BLaER1 treated with 17β-estradiol and CSF1 and Interleukin-3, amounts not matched to agents 10 nM and 100 nM (cell line): Measurements from ENCODE around the gene DNAJC6.

Experiments used
- H3K27ac ChIP-seq, 11 experiments: shearing (Covaris generic); formaldehyde crosslinking; 2 replicates each; pipeline ENCODE4 v1.8.1; 2022
- H3K27me3 ChIP-seq, 11 experiments: shearing (Covaris generic); formaldehyde crosslinking; 2 replicates each; pipeline ENCODE4 v1.8.1; 2022
- H3K36me3 ChIP-seq, 11 experiments: shearing (Covaris generic); formaldehyde crosslinking; 2 replicates each; pipeline ENCODE4 v1.8.1; 2022
- H3K4me1 ChIP-seq, 10 experiments: shearing (Covaris generic); formaldehyde crosslinking; 2 replicates each; pipeline ENCODE4 v1.8.1; 2022
- H3K4me2 ChIP-seq, 11 experiments: shearing (Covaris generic); formaldehyde crosslinking; 2 replicates each; pipeline ENCODE4 v1.8.1; 2022
- H3K4me3 ChIP-seq, 10 experiments: shearing (Covaris generic); formaldehyde crosslinking; 2 replicates each; pipeline ENCODE4 v1.8.1; 2022
- H3K9ac ChIP-seq, 11 experiments: shearing (Covaris generic); formaldehyde crosslinking; 2 replicates each; pipeline ENCODE4 v1.8.1; 2022
- H3K9me3 ChIP-seq, 11 experiments: shearing (Covaris generic); formaldehyde crosslinking; replicated peaks in 1 of 11; 2 replicates each; pipeline ENCODE4 v1.8.1; 2022
- H4K20me1 ChIP-seq, 11 experiments: shearing (Covaris generic); formaldehyde crosslinking; 2 replicates each; pipeline ENCODE4 v1.8.1; 2022
- Cebpa-rat ChIP-seq, 11 experiments: shearing (Covaris generic); IDR thresholded peaks; 2 replicates each; pipeline ENCODE4 v1.8.1; 2022

Gene DNAJC6

DNA sequence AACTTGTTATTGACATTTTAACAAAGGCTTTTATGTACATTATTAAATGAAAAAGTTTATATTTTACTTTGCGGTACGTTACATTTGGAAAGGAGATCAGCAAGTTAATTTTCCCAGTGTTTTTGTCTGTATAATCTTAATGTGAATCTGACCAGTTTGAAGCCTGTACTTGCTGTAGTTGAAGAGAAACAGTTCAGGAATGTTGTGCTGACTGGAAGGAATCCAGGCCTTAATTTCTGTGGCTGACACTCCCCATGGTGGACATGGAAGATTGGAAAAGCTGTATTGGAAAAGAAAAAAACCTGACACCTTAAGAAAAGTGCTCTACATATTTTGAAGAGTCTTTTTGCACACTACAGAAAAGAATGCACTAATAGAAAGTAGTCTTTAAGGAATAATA, 126.6 kb downstream of the DNAJC6 start:
- Histone ChIP-seq H3K9me3 (no peaks in the 10 kb centered on the region), H3K4me1 (peaks cover 0 to 14% (median 5%) of the 10 kb centered on the region in 10 experiments; a peak in 7 of 20 replicates), H4K20me1 (peaks cover 0 to 22% (median 0%) of the 10 kb centered on the region in 11 experiments; a peak in 2 of 22 replicates), H3K4me2 (no peak overlapping the region), H3K4me3 (no peak overlapping the region), H3K27ac (no peak overlapping the region), H3K27me3 (no peaks in the 10 kb centered on the region), H3K36me3 (peaks cover 22 to 64% (median 33%) of the 10 kb centered on the region in 11 experiments), H3K9ac (no peak overlapping the region)
- TF ChIP-seq Cebpa-rat (IDR thresholded peaks at IDR 0.05), result no peak

DNA sequence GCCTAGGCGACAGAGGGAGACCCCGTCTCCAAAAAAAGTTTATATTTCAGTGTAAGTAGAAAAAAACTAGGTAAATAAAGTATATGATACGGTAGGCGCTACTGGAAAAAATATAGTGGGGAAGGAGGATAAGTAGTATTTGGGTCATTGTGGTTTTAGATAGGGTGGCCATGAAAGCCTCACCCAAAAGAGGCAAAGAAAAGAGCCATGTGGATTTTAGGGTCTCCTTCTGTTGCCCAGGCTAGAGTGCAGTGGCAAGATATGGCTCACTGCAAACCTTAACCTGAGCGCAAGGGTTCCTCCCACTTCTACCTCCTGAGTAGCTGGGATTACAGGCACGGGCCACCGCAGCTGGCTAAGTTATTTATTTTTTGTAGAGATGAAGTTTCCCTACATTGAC, 128.3 kb downstream of the DNAJC6 start:
- peaks cover 13 to 51% (median 19%) of the 10 kb centered on the region in 11 experiments; a peak in 20 of 22 replicates for H3K36me3 ChIP-seq
- no peak overlapping the region for H3K27ac ChIP-seq
- H3K9ac ChIP-seq, result no peak overlapping the region
- no peak overlapping the region for H3K4me2 ChIP-seq
- H4K20me1 ChIP-seq, result peaks cover 0 to 10% (median 0%) of the 10 kb centered on the region in 11 experiments; a peak in 2 of 22 replicates
- TF ChIP-seq Cebpa-rat (IDR thresholded peaks at IDR 0.05), result no peak
- peaks cover 0 to 14% (median 6%) of the 10 kb centered on the region in 10 experiments; a peak in 6 of 20 replicates for H3K4me1 ChIP-seq
- no peaks in the 10 kb centered on the region for H3K9me3 ChIP-seq
- H3K27me3 ChIP-seq, result no peaks in the 10 kb centered on the region
- H3K4me3 ChIP-seq, result no peak overlapping the region

DNA sequence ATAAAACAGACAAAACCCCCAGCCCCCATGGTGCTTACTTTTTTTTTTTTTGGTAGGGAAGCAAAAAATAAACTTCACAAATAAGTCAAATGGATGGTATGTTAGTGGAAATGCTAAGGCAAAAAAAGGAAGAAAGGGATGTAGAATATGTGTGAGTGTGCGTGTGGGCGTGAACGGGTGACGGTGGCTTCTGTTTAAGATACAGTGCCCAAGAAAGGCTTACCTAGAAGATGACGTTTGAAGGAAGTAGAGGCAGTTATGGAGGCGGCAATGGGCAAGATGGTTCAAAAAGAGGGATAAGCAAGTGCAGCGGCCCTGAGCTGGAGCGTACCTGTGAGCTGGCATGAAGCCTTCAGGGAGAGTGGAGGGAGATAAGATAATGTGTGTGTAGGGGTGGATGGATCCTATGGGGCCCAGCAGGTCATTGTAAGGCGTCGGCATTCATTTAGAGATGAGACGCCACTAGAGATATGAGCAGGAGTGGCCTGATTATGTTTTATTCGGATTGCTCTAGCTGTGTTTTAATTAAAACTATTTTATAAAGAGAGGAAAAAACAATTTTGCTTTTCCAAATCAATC, 131.1 kb downstream of the DNAJC6 start:
- Histone ChIP-seq H3K4me3 (no peak overlapping the region), H3K4me2 (peak overlapping the region in 4 of 11 experiments; percentile 11 to 37 (median 24); a peak in 6 of 22 replicates), H3K4me1 (peaks cover 0 to 14% (median 6%) of the 10 kb centered on the region in 10 experiments; a peak in 6 of 20 replicates), H3K36me3 (peaks cover 0 to 29% (median 4%) of the 10 kb centered on the region in 11 experiments; a peak in 7 of 22 replicates), H3K9ac (no peak overlapping the region), H3K9me3 (no peaks in the 10 kb centered on the region), H3K27ac (peak overlapping the region in 1 of 11 experiments; percentile 15; a peak in 1 of 22 replicates), H4K20me1 (no peaks in the 10 kb centered on the region), H3K27me3 (no peaks in the 10 kb centered on the region)
- TF ChIP-seq Cebpa-rat (IDR thresholded peaks at IDR 0.05), result no peak

DNA sequence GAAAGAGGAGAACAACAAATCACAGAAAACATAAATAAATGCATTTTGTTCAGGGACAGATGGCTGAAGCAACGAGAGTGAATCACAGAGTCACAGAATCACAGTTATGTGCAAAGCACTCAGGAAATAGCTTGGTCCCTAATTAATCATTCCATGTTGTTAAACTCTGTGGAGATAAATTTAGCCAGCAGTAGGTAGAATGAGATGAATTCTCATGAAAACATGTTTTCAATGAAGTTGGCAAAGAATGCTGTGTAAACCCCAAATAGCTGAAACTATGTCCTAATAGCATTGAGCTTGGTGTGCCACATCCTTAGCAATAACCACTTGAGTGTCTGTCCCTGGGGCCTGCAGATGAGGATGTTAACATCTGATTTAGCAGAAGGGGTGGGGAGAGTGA, 131.6 kb downstream of the DNAJC6 start:
- Histone ChIP-seq H3K36me3 (peaks cover 0 to 24% (median 3%) of the 10 kb centered on the region in 11 experiments; a peak in 6 of 22 replicates), H3K9me3 (no peaks in the 10 kb centered on the region), H3K4me2 (no peak overlapping the region; a peak in 1 of 22 replicates), H3K4me3 (no peak overlapping the region), H3K27me3 (no peaks in the 10 kb centered on the region), H3K9ac (no peak overlapping the region), H4K20me1 (no peaks in the 10 kb centered on the region), H3K27ac (peak overlapping the region in 1 of 11 experiments; percentile 15; a peak in 1 of 22 replicates), H3K4me1 (peaks cover 0 to 14% (median 6%) of the 10 kb centered on the region in 10 experiments; a peak in 6 of 20 replicates)
- TF ChIP-seq Cebpa-rat (IDR thresholded peaks at IDR 0.05), result no peak

DNA sequence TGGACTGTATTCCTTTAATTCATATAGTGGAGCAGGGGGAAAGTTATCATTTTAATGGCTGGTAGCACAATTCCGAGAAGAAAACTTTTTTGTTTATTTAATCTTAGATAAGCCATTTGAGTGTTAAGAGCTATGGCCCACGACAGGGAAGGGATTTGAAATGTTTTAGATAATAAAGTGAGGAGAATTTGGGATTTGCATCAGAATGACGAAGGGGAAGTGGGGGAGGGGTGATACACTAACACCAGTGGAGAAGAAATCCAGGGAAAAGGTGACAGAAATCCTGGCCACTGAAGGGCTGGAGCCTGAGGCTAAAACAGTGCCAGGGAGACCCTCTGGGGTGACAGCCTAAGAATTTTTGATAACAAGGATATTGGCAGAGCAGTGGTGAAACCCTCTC, 132.1 kb downstream of the DNAJC6 start:
- no peak for TF ChIP-seq Cebpa-rat (IDR thresholded peaks at IDR 0.05)
- no peak overlapping the region for H3K4me3 ChIP-seq
- no peak overlapping the region for H3K9ac ChIP-seq
- peaks cover 0 to 19% (median 0%) of the 10 kb centered on the region in 11 experiments; a peak in 1 of 22 replicates for H3K36me3 ChIP-seq
- H3K27me3 ChIP-seq, result no peaks in the 10 kb centered on the region
- no peaks in the 10 kb centered on the region for H4K20me1 ChIP-seq
- peaks cover 0 to 14% (median 6%) of the 10 kb centered on the region in 10 experiments; a peak in 6 of 20 replicates for H3K4me1 ChIP-seq
- H3K9me3 ChIP-seq, result no peaks in the 10 kb centered on the region
- peak overlapping the region in 1 of 11 experiments; percentile 5; a peak in 1 of 22 replicates for H3K27ac ChIP-seq
- no peak overlapping the region for H3K4me2 ChIP-seq

DNA sequence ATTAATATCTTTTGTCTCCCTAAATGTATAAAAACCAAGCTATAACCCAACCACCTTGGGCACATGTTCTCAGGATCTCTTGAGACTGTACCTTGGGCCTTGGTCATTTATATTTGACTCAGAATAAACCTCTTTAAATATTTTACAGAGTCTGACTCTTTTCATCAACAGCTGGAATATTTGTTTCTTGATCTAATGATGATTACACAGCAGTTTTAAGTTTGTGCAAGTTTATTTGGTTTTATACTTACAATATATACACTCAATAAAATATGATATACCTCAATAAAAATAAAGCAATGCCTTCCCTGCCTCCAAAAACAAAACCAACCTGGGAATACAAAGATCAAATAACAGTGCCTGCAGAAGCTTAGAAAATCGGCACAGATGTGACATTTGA, 133.1 kb downstream of the DNAJC6 start:
- no peaks in the 10 kb centered on the region for H4K20me1 ChIP-seq
- no peaks in the 10 kb centered on the region for H3K9me3 ChIP-seq
- H3K27ac ChIP-seq, result no peak overlapping the region
- H3K27me3 ChIP-seq, result no peaks in the 10 kb centered on the region
- no peak overlapping the region for H3K9ac ChIP-seq
- H3K36me3 ChIP-seq, result peaks cover 0 to 9% (median 0%) of the 10 kb centered on the region in 11 experiments; a peak in 1 of 22 replicates
- H3K4me3 ChIP-seq, result no peak overlapping the region
- H3K4me1 ChIP-seq, result peaks cover 0 to 14% (median 6%) of the 10 kb centered on the region in 10 experiments; a peak in 6 of 20 replicates
- no peak for TF ChIP-seq Cebpa-rat (IDR thresholded peaks at IDR 0.05)
- H3K4me2 ChIP-seq, result no peak overlapping the region

DNA sequence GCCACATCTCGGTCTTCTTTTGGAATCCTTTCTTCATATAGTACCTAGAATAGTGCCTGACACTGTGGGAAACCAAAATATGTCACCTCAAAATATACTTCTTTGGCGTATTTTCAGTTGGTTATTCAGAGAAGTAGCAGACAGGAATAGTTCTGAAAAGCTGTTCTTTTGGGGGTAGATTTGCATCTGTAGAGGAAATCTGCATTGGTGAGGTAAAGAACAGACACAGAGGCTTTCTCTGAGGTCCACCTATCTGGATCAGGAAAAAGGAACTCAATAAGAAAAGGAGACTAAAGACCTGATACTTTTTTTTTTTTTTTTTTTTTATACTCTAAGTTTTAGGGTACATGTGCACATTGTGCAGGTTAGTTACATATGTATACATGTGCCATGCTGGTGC, 134.3 kb downstream of the DNAJC6 start:
- no peaks in the 10 kb centered on the region for H3K9me3 ChIP-seq
- H3K4me1 ChIP-seq, result peaks cover 0 to 14% (median 6%) of the 10 kb centered on the region in 10 experiments; a peak in 6 of 20 replicates
- no peak overlapping the region for H3K4me3 ChIP-seq

DNA sequence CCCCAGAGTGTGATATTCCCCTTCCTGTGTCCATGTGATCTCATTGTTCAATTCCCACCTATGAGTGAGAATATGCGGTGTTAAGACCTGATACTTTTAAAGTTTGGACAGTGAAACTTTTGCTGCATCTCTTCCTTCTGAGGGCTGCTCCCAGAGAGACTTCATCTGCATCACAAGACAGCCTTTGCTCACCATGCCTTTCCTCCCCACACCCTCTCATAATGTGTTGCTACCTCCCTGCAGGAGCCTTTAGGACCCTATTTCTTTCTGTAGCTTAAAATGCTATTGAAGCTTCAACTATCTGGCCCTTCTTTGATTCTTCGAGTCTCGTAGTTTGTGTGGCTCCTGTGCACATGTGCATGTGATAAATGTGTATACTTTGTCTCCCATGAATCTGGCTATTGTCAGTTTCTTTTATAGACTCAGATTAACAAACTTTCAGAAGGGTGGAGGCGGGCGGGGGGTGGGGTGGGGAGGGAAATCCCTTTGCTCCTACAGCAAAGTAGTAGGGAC, 134.8 kb downstream of the DNAJC6 start:
- Histone ChIP-seq H4K20me1 (no peaks in the 10 kb centered on the region), H3K27ac (no peak overlapping the region), H3K9ac (no peak overlapping the region), H3K27me3 (no peaks in the 10 kb centered on the region), H3K36me3 (no peaks in the 10 kb centered on the region), H3K9me3 (no peaks in the 10 kb centered on the region), H3K4me1 (peaks cover 0 to 14% (median 6%) of the 10 kb centered on the region in 10 experiments; a peak in 6 of 20 replicates), H3K4me3 (no peak overlapping the region), H3K4me2 (no peak overlapping the region)
- no peak for TF ChIP-seq Cebpa-rat (IDR thresholded peaks at IDR 0.05)

More for the DNA sequence above, 134.3 kb downstream of the DNAJC6 start:
- Histone ChIP-seq H3K27me3 (no peaks in the 10 kb centered on the region), H3K9ac (no peak overlapping the region), H3K27ac (no peak overlapping the region), H3K36me3 (no peaks in the 10 kb centered on the region), H4K20me1 (no peaks in the 10 kb centered on the region), H3K4me2 (no peak overlapping the region)
- no peak for TF ChIP-seq Cebpa-rat (IDR thresholded peaks at IDR 0.05)

DNA sequence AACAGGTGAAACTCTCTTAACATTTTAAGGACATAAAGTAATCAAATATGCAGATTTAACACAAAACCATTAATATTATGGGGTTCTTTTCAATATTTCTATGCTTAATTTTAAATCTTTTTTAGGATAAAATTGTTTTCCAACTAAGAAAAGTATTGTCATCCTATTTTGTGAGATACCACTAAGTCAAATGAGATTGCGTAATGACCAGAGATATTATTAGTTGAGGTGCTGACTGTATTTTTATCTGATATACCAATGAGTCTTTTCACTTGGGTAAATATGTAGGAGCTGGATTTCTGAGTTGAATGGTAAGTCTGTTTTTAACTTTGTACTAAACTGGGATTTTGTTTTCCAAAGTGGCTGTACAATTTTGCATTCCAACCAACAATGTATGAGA, 136.5 kb downstream of the DNAJC6 start:
- TF ChIP-seq Cebpa-rat (IDR thresholded peaks at IDR 0.05), result peak in 2 of 11 experiments; percentile 14 to 63; a peak in 3 of 22 replicates
- no peak overlapping the region for H3K4me3 ChIP-seq
- H3K4me1 ChIP-seq, result peaks cover 0 to 3% (median 0%) of the 10 kb centered on the region in 10 experiments; a peak in 1 of 20 replicates
- H3K27me3 ChIP-seq, result no peaks in the 10 kb centered on the region
- H4K20me1 ChIP-seq, result no peaks in the 10 kb centered on the region
- no peaks in the 10 kb centered on the region for H3K9me3 ChIP-seq
- H3K27ac ChIP-seq, result no peak overlapping the region
- H3K4me2 ChIP-seq, result no peak overlapping the region
- H3K36me3 ChIP-seq, result no peaks in the 10 kb centered on the region
- H3K9ac ChIP-seq, result no peak overlapping the region
